ENCODE data around the gene PTPA.

PTPA gene

GRCh38 chr9:129070696-129071525 is 40.3 kb upstream of the PTPA start:
- no peak for DNase-seq (ENCODE audit: low read depth)
- no peak for TF ChIP-seq CTCF (IDR thresholded peaks at IDR 0.05; ENCODE audit: control insufficient read depth, insufficient read depth, low read depth, low read length, missing control alignments)
- no peak overlapping the region for H3K4me3 ChIP-seq (ENCODE audit: control insufficient read depth, low read depth, low read length)

GRCh38 chr9:129071526-129072126 is 39.6 kb upstream of the PTPA start:
- TF ChIP-seq CTCF (IDR thresholded peaks at IDR 0.05; ENCODE audit: control insufficient read depth, insufficient read depth, low read depth, low read length, missing control alignments): no peak
- no peak overlapping the region for H3K4me3 ChIP-seq (ENCODE audit: control insufficient read depth, low read depth, low read length)
- no peak for DNase-seq (ENCODE audit: low read depth)

- TF ChIP-seq CTCF (IDR thresholded peaks at IDR 0.05; ENCODE audit: control insufficient read depth, insufficient read depth, low read depth, low read length, missing control alignments): no peak
- no peak overlapping the region for H3K4me3 ChIP-seq (ENCODE audit: control insufficient read depth, low read depth, low read length)
- DNase-seq (ENCODE audit: low read depth): no peak
Measured at GRCh38 chr9:129072171-129072570, 39.0 kb upstream of the PTPA start.

GRCh38 chr9:129073404-129073803 is 37.8 kb upstream of the PTPA start:
- no peak for DNase-seq (ENCODE audit: low read depth)
- no peak overlapping the region for H3K4me3 ChIP-seq (ENCODE audit: control insufficient read depth, low read depth, low read length)
- TF ChIP-seq CTCF (IDR thresholded peaks at IDR 0.05; ENCODE audit: control insufficient read depth, insufficient read depth, low read depth, low read length, missing control alignments): no peak

- DNase-seq (ENCODE audit: low read depth): no peak
- no peak overlapping the region for H3K4me3 ChIP-seq (ENCODE audit: control insufficient read depth, low read depth, low read length)
- no peak for TF ChIP-seq CTCF (IDR thresholded peaks at IDR 0.05; ENCODE audit: control insufficient read depth, insufficient read depth, low read depth, low read length, missing control alignments)
Measured at GRCh38 chr9:129074106-129074505, 37.1 kb upstream of the PTPA start.

- no peak overlapping the region for H3K4me3 ChIP-seq (ENCODE audit: control insufficient read depth, low read depth, low read length)
- DNase-seq (ENCODE audit: low read depth): no peak
- no peak for TF ChIP-seq CTCF (IDR thresholded peaks at IDR 0.05; ENCODE audit: control insufficient read depth, insufficient read depth, low read depth, low read length, missing control alignments)
Measured at GRCh38 chr9:129075996-129076639, 35.1 kb upstream of the PTPA start.
